Measurements from ENCODE around the gene PTK6.
"Not testable (repeated sequence)": the region's sequence is repeated elsewhere in the genome, so short reads cannot be mapped to it uniquely, and the experiment has no call there.

PTK6 gene

GRCh38 chr20:63536997-63537524 lies at the start of gene PTK6:
TSS of gene PTK6 (minus strand) at chr20:63537376. CDS start at chr20:63537314, 62 bp downstream.
- no peak for DNase-seq

- DNase-seq = no peak
Measured at GRCh38 chr20:63586797-63587196, 49.6 kb upstream of the PTK6 start.

GRCh38 chr20:63585616-63586565 lies 48.7 kb upstream of the PTK6 start:
- DNase-seq = no peak

- DNase-seq = no peak
Measured at GRCh38 chr20:63582382-63583063, 45.3 kb upstream of the PTK6 start.

- no peak for DNase-seq
Measured at GRCh38 chr20:63580796-63581461, 43.8 kb upstream of the PTK6 start.

GRCh38 chr20:63579017-63579694 lies 42.0 kb upstream of the PTK6 start:
- no peak for DNase-seq

- DNase-seq = no peak
Measured at GRCh38 chr20:63578224-63579016, 41.2 kb upstream of the PTK6 start.

- no peak for DNase-seq
Measured at GRCh38 chr20:63577317-63577894, 40.2 kb upstream of the PTK6 start.

GRCh38 chr20:63576311-63576710 lies 39.1 kb upstream of the PTK6 start:
- no peak for DNase-seq

- no peak for DNase-seq
Measured at GRCh38 chr20:63574829-63575743, 37.9 kb upstream of the PTK6 start.

- peak in 1 of 2 experiments; percentile 54 for DNase-seq
Measured at GRCh38 chr20:63574156-63574828, 37.1 kb upstream of the PTK6 start, which contains the start of gene HELZ2. TSS of gene HELZ2 (minus strand) at chr20:63574239. CDS start at chr20:63572385, 1,854 bp downstream.

GRCh38 chr20:63573647-63574131 lies 36.5 kb upstream of the PTK6 start:
- no peak for DNase-seq

- no peak for DNase-seq
Measured at GRCh38 chr20:63572788-63573646, 35.8 kb upstream of the PTK6 start.

GRCh38 chr20:63572071-63572787 lies 35.1 kb upstream of the PTK6 start:
- no peak for DNase-seq

GRCh38 chr20:63571087-63571478 lies 33.9 kb upstream of the PTK6 start:
- not testable (repeated sequence) for DNase-seq

GRCh38 chr20:63570281-63571086 lies 33.3 kb upstream of the PTK6 start:
- no peak for DNase-seq

Data from NCI-H187 (cell line).